Measurements from ENCODE around the gene CCDC191.

The CCDC191 gene

GRCh38 chr3:114058646-114059045 is 2.3 kb upstream of the CCDC191 start:
- DNase-seq = no peak

- no peak for DNase-seq
These were observed 653 bp upstream of the CCDC191 start for GRCh38 chr3:114057011-114057347.

GRCh38 chr3:114052216-114052615 is 4.1 kb downstream of the CCDC191 start:
- no peak for DNase-seq

GRCh38 chr3:114043205-114043604 is 13.1 kb downstream of the CCDC191 start:
- DNase-seq = no peak

GRCh38 chr3:114035896-114036295 is 20.4 kb downstream of the CCDC191 start:
- no peak for DNase-seq

- DNase-seq = no peak
These were observed 21.4 kb downstream of the CCDC191 start for GRCh38 chr3:114034787-114035545.

GRCh38 chr3:114034211-114034610 is 22.1 kb downstream of the CCDC191 start:
- DNase-seq = no peak

- DNase-seq = no peak
These were observed 22.6 kb downstream of the CCDC191 start for GRCh38 chr3:114033721-114034120.

GRCh38 chr3:114026331-114026730 is 30.0 kb downstream of the CCDC191 start:
- DNase-seq = no peak

- DNase-seq = no peak
These were observed 30.9 kb downstream of the CCDC191 start for GRCh38 chr3:114025451-114025850.

- no peak for DNase-seq
These were observed 34.1 kb downstream of the CCDC191 start for GRCh38 chr3:114022145-114022802.

- DNase-seq = no peak
These were observed 35.4 kb downstream of the CCDC191 start for GRCh38 chr3:114020907-114021306.

GRCh38 chr3:114019486-114019885 is 36.8 kb downstream of the CCDC191 start:
- DNase-seq = no peak

GRCh38 chr3:114014211-114014610 is 42.1 kb downstream of the CCDC191 start:
- DNase-seq = no peak

- DNase-seq = no peak
These were observed 45.1 kb downstream of the CCDC191 start for GRCh38 chr3:114011059-114011797.

GRCh38 chr3:114005481-114005880 is 50.8 kb downstream of the CCDC191 start:
- no peak for DNase-seq

GRCh38 chr3:113985541-113985940 is 70.8 kb downstream of the CCDC191 start:
- no peak for DNase-seq

- no peak for DNase-seq
These were observed 72.8 kb downstream of the CCDC191 start for GRCh38 chr3:113983544-113983943.

GRCh38 chr3:113981803-113982202 is 74.5 kb downstream of the CCDC191 start:
- DNase-seq = no peak

- no peak for DNase-seq
These were observed 76.4 kb downstream of the CCDC191 start for GRCh38 chr3:113979916-113980315.

GRCh38 chr3:113977822-113978221 is 78.5 kb downstream of the CCDC191 start:
- no peak for DNase-seq

- no peak for DNase-seq
These were observed 87.3 kb downstream of the CCDC191 start for GRCh38 chr3:113968986-113969385.

- no peak for DNase-seq
These were observed 90.2 kb downstream of the CCDC191 start for GRCh38 chr3:113966172-113966571.

GRCh38 chr3:113963879-113964278 is 92.4 kb downstream of the CCDC191 start:
- DNase-seq = no peak
